HepG2 (cell line): Measurements from ENCODE around the gene ATXN7L3. TPM values are rescaled to one million over a fixed set of nuclear protein-coding genes. Genes with fewer than 3 reads are reported as not detected.

Source experiments
- ATF7 ChIP-seq, 2 experiments: fragments of 450-650 bp in 1 of 2; sonication (generic) in 1 of 2; formaldehyde crosslinking in 1 of 2; IDR thresholded peaks; 2 replicates each; pipeline versions ENCODE4 v1.4.0 to v1.6.1; 2016 to 2020; ENCODE audit warnings: antibody characterized with exemption in 1 of 2, mild to moderate bottlenecking in 1 of 2, missing genetic modification reagents in 1 of 2
- CTCF ChIP-seq: sonication (generic); formaldehyde crosslinking; IDR thresholded peaks from 2 replicates; pipeline ENCODE4 v1.5.0; 2020; ENCODE audit warnings: mild to moderate bottlenecking, missing genetic modification reagents, moderate library complexity
- DMAP1 ChIP-seq: IDR thresholded peaks from 2 replicates; pipeline ENCODE4 v1.6.1; 2016
- DZIP1 ChIP-seq: sonication (generic); formaldehyde crosslinking; IDR thresholded peaks from 2 replicates; pipeline ENCODE4 v1.5.0; 2020; ENCODE audit warnings: mild to moderate bottlenecking, missing genetic modification reagents
- FIP1L1 ChIP-seq: fragments of 200-400 bp; formaldehyde crosslinking; IDR thresholded peaks from 2 replicates; pipeline ENCODE4 v1.6.1; 2018; ENCODE audit warnings: low read depth, mild to moderate bottlenecking, low read length, moderate library complexity, borderline replicate concordance; ENCODE audit not compliant: insufficient read depth
- GABPB1 ChIP-seq: IDR thresholded peaks from 2 replicates; pipeline ENCODE4 v1.6.1; 2016; ENCODE audit warnings: mild to moderate bottlenecking, missing genetic modification reagents, moderate library complexity, missing compliant biosample characterization
- HES4 ChIP-seq: sonication (generic); formaldehyde crosslinking; IDR thresholded peaks from 2 replicates; pipeline ENCODE4 v1.9.0; 2021; ENCODE audit warnings: mild to moderate bottlenecking, missing genetic modification reagents, borderline replicate concordance
- NFRKB ChIP-seq: fragments of 450-650 bp; IDR thresholded peaks from 2 replicates; pipeline ENCODE4 v1.6.1; 2017
- RAD51 ChIP-seq: fragments of 450-650 bp; IDR thresholded peaks from 2 replicates; pipeline ENCODE4 v1.6.1; 2016; ENCODE audit warnings: borderline replicate concordance
- SRY ChIP-seq: sonication (generic); formaldehyde crosslinking; IDR thresholded peaks from 2 replicates; pipeline ENCODE4 v1.8.0; 2022; ENCODE audit warnings: mild to moderate bottlenecking, missing genetic modification reagents
- STAT6 ChIP-seq: sonication (generic); formaldehyde crosslinking; IDR thresholded peaks from 2 replicates; pipeline ENCODE4 v1.4.0; 2020; ENCODE audit warnings: missing genetic modification reagents, mild to moderate bottlenecking, borderline replicate concordance
- THRA ChIP-seq: sonication (generic); formaldehyde crosslinking; IDR thresholded peaks from 2 replicates; pipeline ENCODE4 v1.4.0; 2020; ENCODE audit warnings: missing genetic modification reagents, borderline replicate concordance
- YEATS2 ChIP-seq: sonication (generic); formaldehyde crosslinking; IDR thresholded peaks from 2 replicates; pipeline ENCODE4 v1.4.0; 2020; ENCODE audit warnings: missing genetic modification reagents, borderline replicate concordance
- ZMAT3 ChIP-seq: sonication (generic); formaldehyde crosslinking; conservative IDR thresholded peaks from 2 replicates; pipeline ENCODE4 v1.7.0; 2021; ENCODE audit warnings: missing genetic modification reagents
- ZNF282 ChIP-seq: fragments of 450-650 bp; IDR thresholded peaks from 2 replicates; pipeline ENCODE4 v1.6.1; 2018; ENCODE audit not compliant: partially characterized antibody
- ZNF569 ChIP-seq: sonication (generic); formaldehyde crosslinking; IDR thresholded peaks from 2 replicates; pipeline ENCODE4 v1.5.0; 2020; ENCODE audit warnings: mild to moderate bottlenecking, missing genetic modification reagents, moderate library complexity, borderline replicate concordance
- ZNF619 ChIP-seq: sonication (generic); formaldehyde crosslinking; IDR thresholded peaks from 2 replicates; pipeline ENCODE4 v1.4.0; 2020; ENCODE audit warnings: mild to moderate bottlenecking, missing genetic modification reagents
- ZNF724P ChIP-seq: sonication (generic); formaldehyde crosslinking; IDR thresholded peaks from 2 replicates; pipeline ENCODE4 v1.8.0; 2022; ENCODE audit warnings: missing genetic modification reagents, borderline replicate concordance
- ZNF784 ChIP-seq: sonication (generic); formaldehyde crosslinking; IDR thresholded peaks from 2 replicates; pipeline ENCODE4 v1.5.1; 2020; ENCODE audit warnings: missing genetic modification reagents, mild to moderate bottlenecking, borderline replicate concordance
- ZSCAN20 ChIP-seq: sonication (generic); formaldehyde crosslinking; IDR thresholded peaks from 2 replicates; pipeline ENCODE4 v1.4.0; 2020; ENCODE audit warnings: missing genetic modification reagents, mild to moderate bottlenecking, borderline replicate concordance
- polyA plus RNA-seq, 8 experiments: library from polyadenylated mRNA; depleted of rRNA in 3 of 8; stranded (reverse) in 7 of 8; unstranded in 1 of 8; fragments of >200 nt; fragmentation: Illumina TruSeq in 4 of 8; extraction: Trizol in 4 of 8; gene quantifications; 2 replicates each; pipeline versions ENCODE4 v1.2.1 to v1.2.3, GENCODE V29; 2011 to 2016; ENCODE audit warnings: low read depth in 4 of 8, missing spikeins in 1 of 8, mixed read lengths in 1 of 8; ENCODE audit not compliant: insufficient read depth in 1 of 8
- total RNA-seq, 5 experiments: library from RNA; depleted of rRNA; stranded (reverse); fragments of >200 nt; fragmentation: Illumina TruSeq; extraction: Trizol; gene quantifications; 2 replicates each; pipeline ENCODE4 v1.2.3, GENCODE V29; 2016; ENCODE audit warnings: low read depth in 1 of 5

The ATXN7L3 gene
- total and polyA plus RNA-seq, 2 of the 13 experiments (the other 11 are each of a cell fraction or from before 2014, with no cell fraction given), result 44.5 to 59.1 TPM

- TF ChIP-seq CTCF (CRISPR knock-in tag) (peak; percentile 43), ATF7 (IDR thresholded peaks at IDR 0.05) (no peak), ATF7 (CRISPR knock-in tag; IDR thresholded peaks at IDR 0.05) (no peak), YEATS2 (peak; percentile 35; the same call in 1 of the 2 replicates), ZNF724P (CRISPR knock-in tag) (peak; percentile 70; the same call in 1 of the 2 replicates), GABPB1 (CRISPR knock-in tag) (peak; percentile 77; the same call in 1 of the 2 replicates), NFRKB (no peak), STAT6 (CRISPR knock-in tag) (no peak), ZNF569 (CRISPR knock-in tag) (no peak), SRY (CRISPR knock-in tag) (no peak), THRA (no peak), DMAP1 (CRISPR knock-in tag) (peak; percentile 85), ZNF784 (CRISPR knock-in tag) (no peak), ZNF282 (no peak), ZNF619 (CRISPR knock-in tag) (no peak), HES4 (no peak), DZIP1 (no peak; the same call in 1 of the 2 replicates), ZSCAN20 (CRISPR knock-in tag) (no peak), ZMAT3 (CRISPR knock-in tag) (no peak), RAD51 (no peak), FIP1L1 (no peak)
Measured at GRCh38 chr17:44200478-44201155, 933 bp upstream of the ATXN7L3 start (continued).
